HG03103 (cell line): ENCODE results near the gene HSPA1B.
A peak's percentile ranks its signal among the peaks of the same experiment; 100 is the strongest.
"Not testable (repeated sequence)": the region's sequence is repeated elsewhere in the genome, so short reads cannot be mapped to it uniquely, and the experiment has no call there.

ENCODE experiments used
- ATAC-seq: cut with Tn5 transposase; IDR thresholded peaks from one replicate; pipeline ENCODE4 v1.9.1; 2021; ENCODE audit warnings: low read depth; ENCODE audit not compliant: unreplicated experiment

HSPA1B gene

GRCh38 chr6:31827286-31828079 lies at the start of gene HSPA1B:
Gene HSPA1B, plus strand, starts transcription at chr6:31827738. Its CDS starts 213 bp downstream, at chr6:31827951.
- peak; percentile 55 for ATAC-seq

- no peak for ATAC-seq
Measured at GRCh38 chr6:31778193-31778592, 49.3 kb upstream of the HSPA1B start.

- ATAC-seq, result no peak
Measured at GRCh38 chr6:31778999-31779885, 48.3 kb upstream of the HSPA1B start.

GRCh38 chr6:31779908-31780307 lies 47.6 kb upstream of the HSPA1B start:
- ATAC-seq, result no peak

GRCh38 chr6:31780507-31781243 lies 46.9 kb upstream of the HSPA1B start:
- ATAC-seq, result no peak

GRCh38 chr6:31781244-31782125 lies 46.1 kb upstream of the HSPA1B start:
- no peak for ATAC-seq

- ATAC-seq, result no peak
Measured at GRCh38 chr6:31782126-31782855, 45.2 kb upstream of the HSPA1B start.

- no peak for ATAC-seq
Measured at GRCh38 chr6:31784098-31784925, 43.2 kb upstream of the HSPA1B start.

- ATAC-seq, result no peak
Measured at GRCh38 chr6:31785475-31785874, 42.1 kb upstream of the HSPA1B start.

- no peak for ATAC-seq
Measured at GRCh38 chr6:31791324-31792089, 36.0 kb upstream of the HSPA1B start.

- no peak for ATAC-seq
Measured at GRCh38 chr6:31792090-31792374, 35.5 kb upstream of the HSPA1B start.

GRCh38 chr6:31792761-31793171 lies 34.8 kb upstream of the HSPA1B start:
- ATAC-seq, result no peak

- ATAC-seq, result not testable (repeated sequence)
Measured at GRCh38 chr6:31793927-31794245, 33.7 kb upstream of the HSPA1B start.

GRCh38 chr6:31794294-31794865 lies 33.2 kb upstream of the HSPA1B start:
- ATAC-seq, result no peak

GRCh38 chr6:31794866-31795615 lies 32.5 kb upstream of the HSPA1B start:
- ATAC-seq, result no peak

- peak; percentile 63 for ATAC-seq
Measured at GRCh38 chr6:31795616-31796298, 31.8 kb upstream of the HSPA1B start, which contains the start of gene VARS1. Gene VARS1, minus strand, starts transcription at chr6:31795752. Its CDS starts 535 bp downstream, at chr6:31795217.
